HFF-Myc (cell line): Measurements from ENCODE around the gene HPN.

Source experiments
- DNase-seq: peaks from one replicate; pipeline ENCODE4 v3.0.0-alpha.2; 2011; ENCODE audit warnings: low read depth; ENCODE audit errors: extremely low read depth
- H3K4me3 ChIP-seq: replicated peaks from 2 replicates; pipeline ENCODE4 v1.5.1; 2011; ENCODE audit warnings: low read depth, mild to moderate bottlenecking, control low read depth, low read length
- CTCF ChIP-seq: IDR thresholded peaks from 2 replicates; pipeline ENCODE4 v1.5.1; 2012; ENCODE audit warnings: mild to moderate bottlenecking, low read depth, low read length, control low read depth; ENCODE audit errors: missing control alignments

HPN gene

DNA sequence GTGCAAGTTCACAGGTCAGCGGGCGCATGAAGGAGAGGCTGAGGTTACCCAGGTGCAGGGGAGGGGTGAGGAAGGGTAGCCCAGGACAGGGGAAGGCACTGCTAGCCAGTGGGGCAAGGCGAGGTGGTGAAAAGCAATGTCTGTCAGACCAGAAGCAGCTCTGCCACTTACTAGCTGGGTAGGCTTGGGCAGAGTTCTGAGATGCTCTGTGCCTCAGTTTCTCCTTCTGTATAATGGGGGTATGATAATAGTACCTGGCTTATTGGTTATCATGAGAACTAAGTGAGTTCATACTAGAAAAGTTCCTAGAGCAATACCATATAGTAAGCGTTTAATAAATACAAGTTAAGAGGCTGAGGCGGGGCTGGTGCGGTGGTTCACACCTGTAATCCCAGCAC lies 25.6 kb upstream of the HPN start:
- no peak overlapping the region for H3K4me3 ChIP-seq
- DNase-seq: no peak
- TF ChIP-seq CTCF: no peak

- no peak for TF ChIP-seq CTCF
- H3K4me3 ChIP-seq: no peak overlapping the region
- no peak for DNase-seq
Measured at GRCh38 chr19:35017507-35017906, 24.0 kb upstream of the HPN start.

DNA sequence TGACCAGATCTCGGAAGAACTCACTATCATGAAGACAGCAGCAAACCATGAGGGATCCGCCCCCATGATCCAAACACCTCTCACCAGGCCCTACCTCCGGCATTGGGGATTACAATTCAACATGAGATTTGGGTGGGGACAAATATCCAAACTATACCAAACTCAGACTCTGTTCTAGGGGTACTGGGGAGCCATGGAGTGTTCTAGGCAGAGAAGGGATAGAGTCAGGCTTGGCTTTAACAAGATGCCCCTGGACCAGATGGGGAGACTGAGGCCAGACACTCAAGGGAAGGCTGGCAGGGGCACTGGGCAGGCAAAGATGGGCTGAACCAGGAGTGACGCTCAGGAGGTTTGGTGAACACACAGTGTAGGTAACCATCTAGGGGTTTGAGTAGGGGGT lies 23.1 kb upstream of the HPN start:
- no peak for DNase-seq
- no peak overlapping the region for H3K4me3 ChIP-seq
- TF ChIP-seq CTCF: no peak

DNA sequence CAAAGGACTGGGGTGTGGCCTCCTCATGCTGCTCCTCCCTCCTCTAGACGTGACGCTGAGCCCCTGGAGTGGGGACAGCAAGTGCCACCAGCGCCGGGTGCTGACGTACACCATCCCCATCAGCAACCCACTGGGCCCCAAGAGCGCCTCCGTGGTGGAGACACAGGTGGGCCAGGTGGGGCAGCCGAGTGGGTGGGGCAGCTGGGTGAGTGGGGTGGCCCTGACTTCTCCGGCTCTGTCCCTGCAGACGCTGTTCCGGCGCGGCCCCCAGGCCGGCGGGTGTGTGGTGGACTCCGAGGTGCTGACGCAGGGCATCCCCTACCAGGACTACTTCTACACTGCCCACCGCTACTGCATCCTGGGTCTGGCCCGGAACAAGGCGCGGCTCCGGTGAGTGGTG lies 22.4 kb upstream of the HPN start:
- no peak for TF ChIP-seq CTCF
- no peak for DNase-seq
- no peak overlapping the region for H3K4me3 ChIP-seq

DNA sequence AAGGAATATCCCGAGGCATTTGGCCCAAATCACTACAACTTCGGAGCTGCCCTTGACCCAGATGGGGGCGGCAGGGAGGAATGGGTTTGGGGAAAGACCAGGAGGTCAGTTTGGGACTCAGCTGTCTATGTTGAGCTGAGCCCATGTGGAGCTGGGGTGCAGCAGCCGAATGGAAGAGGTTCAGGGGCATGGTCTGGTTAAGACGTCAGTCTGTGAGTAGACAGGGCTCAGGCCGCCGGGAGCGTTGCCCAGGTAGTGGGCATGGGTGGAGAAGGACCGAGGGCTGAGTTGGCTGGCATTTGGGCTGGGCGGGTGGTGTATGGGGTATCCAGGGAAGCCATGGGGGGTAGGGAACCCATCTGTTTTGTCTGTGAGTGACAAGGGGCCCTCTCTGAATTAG lies 20.5 kb upstream of the HPN start:
- DNase-seq: no peak
- TF ChIP-seq CTCF: no peak
- H3K4me3 ChIP-seq: no peak overlapping the region

GRCh38 chr19:35021596-35021995 lies 19.9 kb upstream of the HPN start:
- TF ChIP-seq CTCF: no peak
- DNase-seq: no peak
- no peak overlapping the region for H3K4me3 ChIP-seq

GRCh38 chr19:35022460-35022859 lies 19.1 kb upstream of the HPN start:
- no peak for DNase-seq
- no peak overlapping the region for H3K4me3 ChIP-seq
- TF ChIP-seq CTCF: no peak
